GM21825 (cell line): Measurements from ENCODE around the gene DTX4.
"Not testable (repeated sequence)": the region's sequence is repeated elsewhere in the genome, so short reads cannot be mapped to it uniquely, and the experiment has no call there.

Experiments used
- ATAC-seq: cut with Tn5 transposase; IDR thresholded peaks from one replicate; pipeline ENCODE4 v1.9.1; 2021; ENCODE audit warnings: mild to moderate bottlenecking, moderate library complexity; ENCODE audit not compliant: unreplicated experiment

The DTX4 gene

DNA sequence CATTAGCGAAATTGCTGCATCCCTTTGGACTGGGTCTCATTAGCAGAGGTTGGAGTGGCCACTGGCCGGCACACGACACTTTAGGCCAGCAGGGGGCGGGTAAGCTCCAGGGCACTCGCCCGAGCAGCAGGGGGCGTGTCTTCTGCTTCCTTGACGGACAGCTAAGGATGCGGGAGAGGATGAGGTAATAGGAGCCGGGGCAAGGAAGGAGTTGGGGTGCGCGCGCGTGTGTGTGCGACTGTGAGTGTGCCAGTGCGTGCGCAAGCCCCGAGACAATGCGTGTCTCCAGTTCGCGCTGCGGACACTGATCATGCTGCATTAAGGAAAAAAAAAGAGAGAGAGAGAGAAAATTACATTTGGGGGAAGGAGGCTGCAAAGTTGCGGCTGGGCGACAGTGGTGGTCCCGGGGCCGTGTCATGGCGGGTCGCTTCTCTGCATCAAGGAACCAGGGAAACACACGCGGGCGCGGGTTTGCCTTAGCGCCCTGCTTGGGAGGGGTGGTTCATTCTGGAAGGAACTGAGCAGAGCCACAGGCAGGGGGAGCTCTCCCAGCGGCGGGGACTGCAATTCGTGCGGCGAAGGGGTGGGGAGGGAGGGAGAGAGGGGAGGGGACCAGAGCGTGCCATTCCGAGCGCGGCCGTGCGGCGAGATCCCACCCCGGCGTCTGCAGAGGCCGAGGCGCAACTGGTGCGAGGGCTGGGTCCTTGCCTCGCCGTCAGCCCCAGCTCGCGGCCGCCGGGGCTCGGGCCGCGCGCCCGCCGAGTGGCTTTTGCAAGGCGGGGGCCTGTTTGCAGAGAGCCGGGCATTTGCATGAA is at the start of gene DTX4:
Gene DTX4, plus strand, starts transcription at position 625 of the 815 bp plus-strand sequence. CDS start 464 bp downstream, outside the sequence.
- peak; percentile 65 for ATAC-seq

DNA sequence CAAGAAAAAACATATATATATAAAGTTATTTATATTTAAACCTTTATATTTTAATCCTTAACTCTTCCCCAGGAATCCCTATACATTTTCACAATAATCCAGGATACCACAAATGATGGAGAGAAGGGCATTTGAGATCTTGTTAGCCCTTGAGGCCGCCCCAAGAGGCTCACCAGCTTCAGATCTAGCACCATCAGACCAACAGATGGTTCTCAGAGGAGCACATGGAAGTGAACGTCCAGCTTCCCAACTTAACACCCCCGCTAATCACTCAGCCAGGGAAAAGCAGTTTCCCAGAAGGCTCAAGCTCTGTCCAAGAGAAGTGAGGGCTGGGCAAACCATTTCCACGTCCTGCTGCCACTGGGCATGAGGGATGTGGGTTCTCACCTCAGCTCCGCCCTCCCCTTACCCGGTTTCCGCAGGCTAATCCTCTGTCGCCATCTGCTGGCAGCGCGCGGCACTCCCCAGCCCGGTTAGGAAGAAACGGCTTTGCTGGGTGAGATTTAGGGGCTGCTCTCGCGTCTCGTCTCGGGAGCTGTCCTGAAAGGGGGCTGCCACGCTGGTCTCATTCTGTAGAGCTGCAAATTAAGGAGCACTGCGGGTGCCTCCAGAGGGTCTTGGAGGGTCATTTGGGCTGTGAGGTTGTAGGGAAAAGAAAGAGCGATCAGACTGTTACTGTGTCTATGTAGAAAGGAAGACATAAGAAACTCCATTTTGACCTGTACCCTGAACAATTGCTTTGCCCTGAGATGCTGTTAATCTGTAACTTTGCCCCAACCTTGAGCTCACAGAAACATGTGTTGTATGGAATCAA is 36.1 kb upstream of the DTX4 start:
- peak; percentile 97 for ATAC-seq

GRCh38 chr11:59136551-59136950 is 35.4 kb upstream of the DTX4 start:
- not testable (repeated sequence) for ATAC-seq

DNA sequence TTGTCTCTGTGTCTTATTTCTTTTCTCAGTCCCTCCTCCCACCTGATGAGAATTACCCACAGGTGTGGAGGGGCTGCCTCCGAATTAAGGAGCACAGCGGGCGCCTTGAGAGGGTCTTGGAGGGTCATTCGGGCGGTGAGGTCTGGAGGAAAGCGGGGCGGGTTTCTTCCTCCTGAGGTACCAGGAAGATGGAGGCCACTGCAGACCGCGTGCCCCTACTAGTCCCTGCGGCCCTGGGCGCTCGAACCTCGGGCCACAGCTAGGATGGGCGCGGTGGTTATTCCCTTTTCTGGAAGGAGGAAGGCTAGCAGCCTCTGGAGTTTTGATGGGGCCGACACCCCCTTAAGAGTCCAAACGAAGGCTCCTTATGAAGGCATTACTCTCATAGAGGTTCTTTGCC is 34.7 kb upstream of the DTX4 start:
- no peak for ATAC-seq

- ATAC-seq = no peak
Measured at GRCh38 chr11:59138643-59139042, 33.3 kb upstream of the DTX4 start.

DNA sequence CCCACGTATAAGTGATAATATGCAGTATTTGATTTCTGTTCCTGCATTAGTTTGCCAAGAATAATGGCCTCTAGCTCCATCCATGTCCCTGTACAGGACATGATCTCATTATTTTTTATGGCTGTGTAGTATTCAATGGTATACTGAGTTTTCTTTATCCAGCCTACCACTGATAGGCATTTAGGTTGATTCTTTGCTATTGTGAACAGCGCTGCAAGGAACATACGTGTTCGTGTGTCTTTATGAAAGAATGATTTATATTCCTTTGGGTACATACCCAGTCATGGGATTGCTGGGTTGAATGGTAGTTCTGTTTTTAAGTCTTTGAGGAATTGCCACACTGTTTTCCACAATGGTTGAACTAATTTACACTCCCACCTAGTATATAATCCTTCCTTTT is 30.7 kb upstream of the DTX4 start:
- no peak for ATAC-seq

- no peak for ATAC-seq
Measured at GRCh38 chr11:59141673-59142460, 30.1 kb upstream of the DTX4 start.

DNA sequence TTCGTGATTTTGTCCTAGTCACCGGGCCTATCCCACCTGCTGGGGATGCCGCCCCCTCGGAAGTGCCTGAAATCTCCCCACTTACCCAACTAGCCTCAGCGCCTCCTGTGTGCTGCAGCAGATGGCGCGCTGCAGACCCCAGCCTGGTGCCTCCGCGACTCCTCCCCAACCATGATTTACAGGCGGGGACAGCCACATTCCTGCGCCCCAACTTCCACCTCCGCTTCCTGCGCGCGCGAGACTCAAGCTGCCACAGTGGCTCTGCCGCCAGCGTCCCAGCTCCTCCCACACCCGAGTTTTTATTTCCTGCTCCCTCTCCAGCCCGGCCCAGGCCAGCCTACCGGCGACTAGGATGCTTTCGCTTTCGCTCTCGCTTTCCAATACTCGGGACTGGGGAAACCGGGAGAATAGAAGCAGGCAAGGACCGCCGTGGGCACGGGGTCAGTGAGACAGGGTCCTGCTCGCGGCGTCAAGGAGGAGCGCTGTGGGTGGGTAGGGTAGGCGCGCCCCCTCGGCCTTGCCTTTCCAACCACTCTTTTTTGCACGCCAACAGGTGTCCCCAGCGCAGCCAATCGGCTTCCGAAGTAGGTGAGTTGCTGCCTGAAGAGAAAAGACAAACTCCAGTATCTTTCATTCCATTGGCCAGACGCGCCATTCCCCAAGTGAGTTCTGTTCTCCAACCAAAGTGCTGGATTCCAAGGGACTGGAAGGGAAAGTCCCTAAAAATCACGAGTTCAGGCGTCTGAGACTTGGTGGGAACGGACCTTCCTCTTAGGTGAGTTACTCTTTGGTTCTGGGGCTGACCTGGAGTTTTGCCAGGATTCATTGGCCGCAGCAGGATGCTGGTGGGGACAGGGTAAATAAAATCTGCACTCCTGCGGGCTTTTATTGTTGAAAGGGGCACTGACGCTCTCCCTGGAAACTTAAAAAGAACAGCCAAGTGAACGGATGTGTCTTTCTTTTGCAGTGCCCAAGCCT is 29.1 kb upstream of the DTX4 start, which contains the start of gene FAM111A:
Gene FAM111A, plus strand, starts transcription at position 327 of the 978 bp plus-strand sequence. CDS start 6,017 bp downstream, outside the sequence.
- peak; percentile 64 for ATAC-seq

GRCh38 chr11:59144096-59144495 is 27.8 kb upstream of the DTX4 start:
- no peak for ATAC-seq

- ATAC-seq = peak; percentile 55
Measured at GRCh38 chr11:59144579-59145345, 27.2 kb upstream of the DTX4 start.

DNA sequence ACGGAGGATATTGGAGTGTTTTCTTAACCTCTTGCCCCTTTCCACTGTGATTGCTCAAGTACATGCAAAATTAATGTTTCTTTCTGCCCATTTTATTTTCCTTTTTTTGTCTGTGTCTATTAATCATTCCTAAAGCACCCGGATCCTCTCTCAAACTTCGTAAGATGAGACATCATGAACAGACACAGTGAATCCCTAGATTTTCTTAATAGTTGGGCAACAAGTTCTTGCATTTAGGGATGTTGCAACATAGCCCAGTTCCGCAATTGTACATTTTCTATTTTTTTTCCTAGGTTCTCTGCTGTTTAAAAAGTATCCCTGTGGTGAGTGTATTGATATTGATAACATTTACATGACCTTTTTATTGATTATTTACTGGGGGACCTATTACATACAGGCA is 26.4 kb upstream of the DTX4 start:
- no peak for ATAC-seq

- no peak for ATAC-seq
Measured at GRCh38 chr11:59151761-59152160, 20.2 kb upstream of the DTX4 start.

DNA sequence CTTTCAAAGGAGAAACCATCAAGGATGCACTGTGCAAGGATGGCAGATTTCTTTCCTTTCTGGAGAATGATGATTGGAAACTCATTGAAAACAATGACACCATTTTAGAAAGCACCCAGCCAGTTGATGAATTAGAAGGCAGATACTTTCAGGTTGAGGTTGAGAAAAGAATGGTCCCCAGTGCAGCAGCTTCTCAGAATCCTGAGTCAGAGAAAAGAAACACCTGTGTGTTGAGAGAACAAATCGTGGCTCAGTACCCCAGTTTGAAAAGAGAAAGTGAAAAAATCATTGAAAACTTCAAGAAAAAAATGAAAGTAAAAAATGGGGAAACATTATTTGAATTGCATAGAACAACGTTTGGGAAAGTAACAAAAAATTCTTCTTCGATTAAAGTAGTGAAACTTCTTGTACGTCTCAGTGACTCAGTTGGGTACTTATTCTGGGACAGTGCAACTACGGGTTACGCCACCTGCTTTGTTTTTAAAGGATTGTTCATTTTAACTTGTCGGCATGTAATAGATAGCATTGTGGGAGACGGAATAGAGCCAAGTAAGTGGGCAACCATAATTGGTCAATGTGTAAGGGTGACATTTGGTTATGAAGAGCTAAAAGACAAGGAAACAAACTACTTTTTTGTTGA is 19.5 kb upstream of the DTX4 start:
- peak; percentile 78 for ATAC-seq

DNA sequence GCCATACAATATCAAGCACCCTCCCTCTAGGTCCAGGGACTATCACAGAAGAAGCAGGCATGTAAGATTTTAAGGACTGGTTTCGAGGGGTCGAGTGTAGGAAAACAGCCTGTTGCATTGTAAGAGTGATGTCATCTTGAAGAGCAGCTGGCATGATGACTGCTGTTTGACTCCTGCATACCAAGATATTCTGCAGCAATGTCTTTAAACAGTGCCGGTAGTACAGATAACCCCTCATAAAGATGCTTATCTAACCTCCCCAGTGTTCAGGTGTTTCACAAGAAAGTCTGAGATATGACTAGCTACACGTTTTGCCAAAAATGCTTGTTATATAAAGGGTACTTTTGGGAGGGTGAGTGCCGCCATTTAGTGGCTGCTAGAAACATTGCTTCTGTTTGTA is 17.3 kb upstream of the DTX4 start:
- ATAC-seq = no peak

GRCh38 chr11:59157433-59157832 is 14.5 kb upstream of the DTX4 start:
- ATAC-seq = no peak

- ATAC-seq = peak; percentile 74
Measured at GRCh38 chr11:59158206-59159068, 13.5 kb upstream of the DTX4 start.

DNA sequence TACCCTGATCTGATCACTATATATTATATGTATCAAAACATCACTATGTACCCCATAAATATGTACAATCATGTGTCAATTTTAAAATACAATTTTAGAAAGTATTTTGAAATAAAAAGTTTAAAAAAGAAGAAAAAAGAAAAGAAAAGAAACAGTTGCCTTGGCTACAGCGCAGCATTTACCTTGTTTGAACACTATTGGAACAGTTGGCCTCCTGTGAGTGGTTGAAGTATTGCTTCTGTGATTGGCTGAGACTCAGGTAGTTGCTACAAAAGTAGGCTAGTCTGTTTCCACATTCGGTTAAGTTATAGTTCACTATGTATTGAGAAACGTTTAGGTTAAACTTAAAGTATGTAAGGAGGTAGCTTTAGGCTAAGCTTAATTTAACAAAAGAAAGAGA is 7.9 kb upstream of the DTX4 start:
- no peak for ATAC-seq
